Tibial nerve (tissue), 4 donors: ENCODE data around the gene SLC51B. TPM values are rescaled to one million over a fixed set of nuclear protein-coding genes. Genes with fewer than 3 reads are reported as not detected.
A peak's percentile ranks its signal among the peaks of the same experiment; 100 is the strongest.

Experiments
- DNase-seq, 2 donors: peaks; one replicate each; pipeline ENCODE4 v3.0.0-alpha.2; 2019; ENCODE audit warnings: low spot score in 2 of 2
- H3K27ac ChIP-seq, 4 donors: fragments of 200-600 bp; sonication (generic) in 3 of 4; one replicate each; pipeline ENCODE4 v1.5.1; 2017 to 2019; ENCODE audit warnings: mild to moderate bottlenecking in 1 of 4
- H3K27me3 ChIP-seq, 2 donors: fragments of 200-600 bp; sonication (generic) in 1 of 2; one replicate each; pipeline versions ENCODE4 v1.5.1 to v1.6.0; 2017 to 2019
- H3K36me3 ChIP-seq, 3 donors: fragments of 200-600 bp; sonication (generic); one replicate each; pipeline ENCODE4 v1.5.1; 2018 to 2019
- H3K4me1 ChIP-seq, 4 donors: fragments of 200-600 bp; sonication (generic) in 3 of 4; one replicate each; pipeline ENCODE4 v1.5.1; 2017 to 2019
- H3K4me3 ChIP-seq, 4 donors: fragments of 200-600 bp; sonication (generic) in 3 of 4; one replicate each; pipeline ENCODE4 v1.5.1; 2017 to 2019; ENCODE audit warnings: mild to moderate bottlenecking in 1 of 4, moderate library complexity in 1 of 4
- H3K9me3 ChIP-seq, 4 donors: fragments of 200-600 bp; sonication (generic) in 3 of 4; one replicate each; pipeline ENCODE4 v1.5.1; 2017 to 2019
- EP300 ChIP-seq, 2 donors: sonication (generic); formaldehyde crosslinking; IDR thresholded peaks; one replicate each; pipeline ENCODE4 v1.6.1; 2017; ENCODE audit warnings: antibody characterized with exemption in 2 of 2, mild to moderate bottlenecking in 1 of 2
- POLR2A ChIP-seq, 2 donors: fragments of 450-650 bp; IDR thresholded peaks; one replicate each; pipeline ENCODE4 v1.6.1; 2017; ENCODE audit warnings: antibody characterized with exemption in 2 of 2, mild to moderate bottlenecking in 2 of 2, moderate library complexity in 2 of 2
- WGBS, 2 donors: methylation state at CpG; one replicate each; pipeline ENCODE4 v1.1.5; 2018; 5-methylcytosine and 5-hydroxymethylcytosine counted together
- total RNA-seq, 4 donors: library from RNA; depleted of rRNA; stranded (reverse); fragments of >200 nt; gene quantifications; one replicate each; pipeline ENCODE4 v1.1.0, GENCODE V29; 2016
- TF ChIP-seq, protein P1 (sequence below), 5 experiments: fragments of 200-600 bp in 3 of 5; fragments of 450-650 bp in 2 of 5; sonication (generic) in 3 of 5; IDR thresholded peaks; one replicate each; pipeline ENCODE4 v1.5.1; 2016 to 2019; ENCODE audit warnings: antibody characterized with exemption in 5 of 5, mild to moderate bottlenecking in 3 of 5, moderate library complexity in 2 of 5

SLC51B gene
- total RNA-seq, 4 donors from 2014 or later: 2.7 TPM; not detected in 3

DNA sequence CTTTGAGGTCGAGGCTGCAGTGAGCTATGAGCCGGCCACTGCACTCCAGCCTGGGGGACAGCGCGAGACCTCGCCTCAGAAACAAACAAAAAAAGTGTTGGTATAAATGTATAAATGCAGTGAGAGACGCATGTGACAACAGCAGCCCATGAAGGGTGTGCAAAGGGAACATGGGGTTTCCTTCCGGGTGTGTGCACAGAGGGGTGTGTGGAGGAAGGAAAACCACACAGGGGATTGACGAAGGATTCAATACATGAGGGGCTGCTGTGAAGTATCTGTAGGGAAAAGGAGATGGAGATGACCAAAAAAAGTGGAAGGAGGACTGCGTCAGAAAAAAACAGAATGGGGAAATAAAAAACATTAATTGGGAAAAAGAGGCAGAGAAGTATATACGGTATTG is 16.8 kb upstream of the SLC51B start:
- no peaks in the 10 kb centered on the region for H3K27me3 ChIP-seq
- TF ChIP-seq EP300 (IDR thresholded peaks at IDR 0.05) (no peak), POLR2A (IDR thresholded peaks at IDR 0.05) (no peak)
- TF ChIP-seq, protein P1, sequence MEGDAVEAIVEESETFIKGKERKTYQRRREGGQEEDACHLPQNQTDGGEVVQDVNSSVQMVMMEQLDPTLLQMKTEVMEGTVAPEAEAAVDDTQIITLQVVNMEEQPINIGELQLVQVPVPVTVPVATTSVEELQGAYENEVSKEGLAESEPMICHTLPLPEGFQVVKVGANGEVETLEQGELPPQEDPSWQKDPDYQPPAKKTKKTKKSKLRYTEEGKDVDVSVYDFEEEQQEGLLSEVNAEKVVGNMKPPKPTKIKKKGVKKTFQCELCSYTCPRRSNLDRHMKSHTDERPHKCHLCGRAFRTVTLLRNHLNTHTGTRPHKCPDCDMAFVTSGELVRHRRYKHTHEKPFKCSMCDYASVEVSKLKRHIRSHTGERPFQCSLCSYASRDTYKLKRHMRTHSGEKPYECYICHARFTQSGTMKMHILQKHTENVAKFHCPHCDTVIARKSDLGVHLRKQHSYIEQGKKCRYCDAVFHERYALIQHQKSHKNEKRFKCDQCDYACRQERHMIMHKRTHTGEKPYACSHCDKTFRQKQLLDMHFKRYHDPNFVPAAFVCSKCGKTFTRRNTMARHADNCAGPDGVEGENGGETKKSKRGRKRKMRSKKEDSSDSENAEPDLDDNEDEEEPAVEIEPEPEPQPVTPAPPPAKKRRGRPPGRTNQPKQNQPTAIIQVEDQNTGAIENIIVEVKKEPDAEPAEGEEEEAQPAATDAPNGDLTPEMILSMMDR (IDR thresholded peaks at IDR 0.05): no peak
- H3K9me3 ChIP-seq: no peaks in the 10 kb centered on the region
- peak overlapping the region in 2 of 4 donors; percentile 37 to 90 for H3K27ac ChIP-seq
- 33 to 39% methylated on average over 10 of the region's 10 CpGs for WGBS, 2 donors
- peak overlapping the region; percentile 75 to 96 (median 93) for H3K4me3 ChIP-seq
- H3K4me1 ChIP-seq: peaks cover 0 to 33% (median 10%) of the 10 kb centered on the region in 4 donors
- H3K36me3 ChIP-seq: peaks cover 0 to 27% (median 0%) of the 10 kb centered on the region in 3 donors
- no peak for DNase-seq

DNA sequence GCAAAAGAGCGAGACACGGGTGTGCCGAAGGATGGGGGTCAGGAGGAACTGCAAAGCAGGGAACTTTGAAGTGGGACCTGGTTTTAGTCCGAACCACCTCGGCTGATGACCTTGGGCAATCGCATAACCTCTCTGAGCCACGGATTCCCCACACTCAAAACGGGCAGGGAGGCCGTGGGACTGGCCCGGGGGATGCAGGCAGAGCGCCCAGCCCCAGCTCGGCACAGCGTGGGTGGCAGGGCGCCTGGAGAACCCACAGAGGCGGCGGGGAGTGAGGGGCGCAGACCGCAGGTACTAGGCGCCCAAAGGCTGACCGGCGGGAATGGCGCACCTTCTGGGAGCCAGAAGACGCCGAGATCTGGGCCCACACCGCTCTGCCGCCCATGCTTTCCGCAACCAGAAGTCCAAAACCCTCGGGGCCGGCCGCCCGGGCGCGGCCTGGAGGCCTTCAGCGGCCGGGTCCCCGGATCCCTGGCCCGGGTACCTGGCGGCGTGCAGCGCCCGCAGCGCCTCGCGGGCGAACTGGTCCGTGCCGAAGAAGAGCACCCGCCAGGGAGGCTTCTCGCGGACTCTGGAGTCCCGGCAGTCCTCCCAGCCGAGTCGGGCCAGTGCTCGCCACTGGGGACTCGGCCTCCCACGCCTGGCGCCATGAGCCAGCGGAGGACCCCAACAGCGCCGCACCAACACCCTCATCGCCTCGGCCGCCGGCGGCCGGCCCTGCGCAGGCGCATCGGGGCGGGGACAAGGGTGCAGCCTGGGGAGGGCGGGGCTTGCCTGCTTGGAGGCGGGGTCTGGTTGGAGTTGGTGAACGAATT is 16.1 kb upstream of the SLC51B start, which contains the start of gene MTFMT:
Gene MTFMT, minus strand, starts transcription at position 719 of the 815 bp plus-strand sequence. Its CDS starts 26 bp downstream, at position 693.
- Histone ChIP-seq H3K27me3 (no peaks in the 10 kb centered on the region), H3K4me3 (peak within 1 kb of the TSS; percentile 75 to 96 (median 93)), H3K27ac (peak within 1 kb of the TSS; percentile 31 to 90 (median 81)), H3K4me1 (peaks cover 0 to 41% (median 12%) of the 10 kb centered on the region in 4 donors), H3K9me3 (no peaks in the 10 kb centered on the region), H3K36me3 (peaks cover 0 to 19% (median 0%) of the 10 kb centered on the region in 3 donors)
- TF ChIP-seq POLR2A (IDR thresholded peaks at IDR 0.05): peak; percentile 90 to 97
- TF ChIP-seq, protein P1 (IDR thresholded peaks at IDR 0.05): peak in 1 of 5 experiments; percentile 50
- peak; percentile 27 to 98 for TF ChIP-seq EP300 (IDR thresholded peaks at IDR 0.05)
- 0 to 1% methylated on average over 22 to 52 of the region's 73 CpGs for WGBS, 2 donors
- DNase-seq: peak; percentile 89 to 93

DNA sequence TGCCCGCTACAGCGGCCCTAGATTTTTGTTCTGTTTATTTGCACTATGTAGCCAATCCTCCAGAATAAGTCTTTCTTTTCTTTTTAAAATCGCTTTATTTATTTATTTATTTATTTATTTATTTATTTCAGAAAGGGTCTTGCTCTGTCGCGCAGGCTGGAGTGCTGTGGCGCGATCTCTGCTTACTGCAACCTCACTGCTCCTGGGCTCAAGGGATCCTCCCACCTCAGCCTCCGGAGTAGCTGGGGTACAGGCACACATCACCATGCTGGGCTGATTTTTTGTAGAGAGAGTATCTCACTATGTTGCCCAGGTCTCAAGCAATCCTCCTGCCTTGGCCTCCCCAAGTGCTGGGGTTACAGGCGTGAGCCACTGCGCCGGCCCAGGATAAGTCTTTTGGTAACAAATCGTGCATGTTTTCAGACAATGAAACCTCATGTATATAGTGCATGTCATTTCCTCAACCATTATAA is 15.4 kb upstream of the SLC51B start:
- TF ChIP-seq POLR2A (IDR thresholded peaks at IDR 0.05) (no peak), EP300 (IDR thresholded peaks at IDR 0.05) (no peak)
- TF ChIP-seq, protein P1 (IDR thresholded peaks at IDR 0.05): no peak
- peak overlapping the region in 2 of 4 donors; percentile 31 to 90 for H3K27ac ChIP-seq
- H3K27me3 ChIP-seq: no peaks in the 10 kb centered on the region
- H3K36me3 ChIP-seq: peaks cover 0 to 12% (median 0%) of the 10 kb centered on the region in 3 donors
- no peak for DNase-seq
- peaks cover 0 to 42% (median 12%) of the 10 kb centered on the region in 4 donors for H3K4me1 ChIP-seq
- WGBS, 2 donors: 60 to 61% methylated on average over 12 of the region's 12 CpGs
- peak overlapping the region; percentile 75 to 96 (median 93) for H3K4me3 ChIP-seq
- H3K9me3 ChIP-seq: no peaks in the 10 kb centered on the region

DNA sequence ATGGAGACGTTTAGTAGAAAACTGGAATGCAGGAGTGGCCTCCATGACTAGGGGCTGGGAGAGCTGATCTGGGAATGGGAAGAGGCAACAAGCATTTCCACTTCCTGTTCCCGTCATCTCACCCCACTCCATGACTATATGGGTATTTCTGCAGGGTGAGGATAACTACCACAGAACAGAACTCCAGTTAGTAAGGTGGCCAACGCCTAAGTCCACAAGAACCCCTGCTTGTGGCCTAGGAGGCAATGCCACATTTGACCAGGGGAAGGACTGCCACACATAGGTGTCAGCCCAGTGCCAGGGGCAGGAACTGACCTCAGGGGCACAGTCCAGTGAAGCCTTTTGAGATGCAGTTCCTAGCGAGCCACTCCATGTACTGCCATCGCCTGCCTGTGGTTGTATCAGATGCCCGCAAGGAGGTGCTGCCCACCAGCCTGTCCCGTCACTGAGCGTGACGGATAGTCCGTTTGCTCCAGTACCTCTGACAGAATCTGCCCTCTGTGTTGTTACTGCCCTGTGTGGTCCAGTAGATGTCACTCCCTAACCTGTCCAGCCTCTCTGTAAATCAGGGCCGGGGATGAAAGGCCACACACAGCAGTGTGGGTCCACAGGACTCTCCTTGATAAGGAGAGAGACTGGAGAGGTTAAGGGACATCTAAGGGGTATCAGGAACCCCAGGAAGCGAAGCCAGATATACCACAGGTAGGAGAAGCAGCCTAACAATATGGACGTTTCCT is 12.2 kb upstream of the SLC51B start:
- no peak overlapping the region for H3K4me3 ChIP-seq
- no peaks in the 10 kb centered on the region for H3K27me3 ChIP-seq
- no peaks in the 10 kb centered on the region for H3K9me3 ChIP-seq
- H3K27ac ChIP-seq: no peak overlapping the region
- H3K36me3 ChIP-seq: no peaks in the 10 kb centered on the region
- WGBS, 2 donors: 30 to 35% methylated on average over 12 to 13 of the region's 13 CpGs
- DNase-seq: no peak
- H3K4me1 ChIP-seq: peaks cover 0 to 29% (median 8%) of the 10 kb centered on the region in 4 donors
- TF ChIP-seq POLR2A (IDR thresholded peaks at IDR 0.05): no peak
- TF ChIP-seq EP300 (IDR thresholded peaks at IDR 0.05): no peak
- TF ChIP-seq, protein P1 (IDR thresholded peaks at IDR 0.05): peak; percentile 45 to 61 (median 55)
